NCI-H2227 treated with DMSO at 0.1 percent for 48 hours (cell line): ENCODE measurements around the gene ARMC12.
"Not testable (repeated sequence)": the region's sequence is repeated elsewhere in the genome, so short reads cannot be mapped to it uniquely, and the experiment has no call there.

ENCODE experiments used
- DNase-seq: peaks from one replicate; lab custom pipeline; 2025; lab: John Stamatoyannopoulos, UW

ARMC12 gene

GRCh38 chr6:35718911-35719381 lies 17.9 kb upstream of the ARMC12 start:
- DNase-seq, result no peak

- no peak for DNase-seq
Observed at GRCh38 chr6:35719404-35719829, 17.4 kb upstream of the ARMC12 start.

- no peak for DNase-seq
Observed at GRCh38 chr6:35719830-35720733, 16.8 kb upstream of the ARMC12 start.

- no peak for DNase-seq
Observed at GRCh38 chr6:35722121-35722761, 14.6 kb upstream of the ARMC12 start.

- DNase-seq, result no peak
Observed at GRCh38 chr6:35723587-35723986, 13.2 kb upstream of the ARMC12 start.

- DNase-seq, result no peak
Observed at GRCh38 chr6:35724059-35724458, 12.8 kb upstream of the ARMC12 start.

- DNase-seq, result no peak
Observed at GRCh38 chr6:35724471-35724870, 12.4 kb upstream of the ARMC12 start.

- DNase-seq, result no peak
Observed at GRCh38 chr6:35725081-35725708, 11.6 kb upstream of the ARMC12 start.

GRCh38 chr6:35725721-35726438 lies 11.0 kb upstream of the ARMC12 start:
- no peak for DNase-seq

- DNase-seq, result peak; percentile 84
Observed at GRCh38 chr6:35727231-35727934, 9.4 kb upstream of the ARMC12 start.

- DNase-seq, result peak; percentile 47
Observed at GRCh38 chr6:35727935-35728682, 8.7 kb upstream of the ARMC12 start.

- DNase-seq, result no peak
Observed at GRCh38 chr6:35728683-35729678, 7.9 kb upstream of the ARMC12 start.

- no peak for DNase-seq
Observed at GRCh38 chr6:35729722-35730121, 7.1 kb upstream of the ARMC12 start.

- DNase-seq, result no peak
Observed at GRCh38 chr6:35730745-35731413, 6.0 kb upstream of the ARMC12 start.

GRCh38 chr6:35731414-35731735 lies 5.5 kb upstream of the ARMC12 start:
- peak; percentile 92 for DNase-seq

- peak; percentile 93 for DNase-seq
Observed at GRCh38 chr6:35731736-35732532, 4.9 kb upstream of the ARMC12 start.

GRCh38 chr6:35733633-35734032 lies 3.2 kb upstream of the ARMC12 start:
- DNase-seq, result no peak

GRCh38 chr6:35734319-35734718 lies 2.5 kb upstream of the ARMC12 start:
- not testable (repeated sequence) for DNase-seq
